Neural progenitor cell (in vitro differentiated cells): Measurements from ENCODE around the gene EHBP1. TPM values are rescaled to one million over a fixed set of nuclear protein-coding genes. Genes with fewer than 3 reads are reported as not detected.

Source experiments
- DNase-seq: peaks from one replicate; pipeline ENCODE4 v3.0.0-alpha.2; 2016; ENCODE audit warnings: low spot score
- H2AFZ ChIP-seq: fragments of 200-600 bp; sonication (generic); replicated peaks from 2 replicates; pipeline ENCODE4 v1.6.1; 2016; ENCODE audit warnings: antibody characterized with exemption
- H3F3A ChIP-seq: fragments of 200-600 bp; sonication (generic); 2 replicates; pipeline ENCODE4 v1.6.1; 2016; ENCODE audit warnings: antibody characterized with exemption, low read depth
- H3K27ac ChIP-seq: fragments of 200-600 bp; sonication (generic); 2 replicates; pipeline ENCODE4 v1.5.1; 2016; ENCODE audit warnings: mild to moderate bottlenecking
- H3K27me3 ChIP-seq: fragments of 200-600 bp; sonication (generic); 2 replicates; pipeline ENCODE4 v1.6.1; 2016; ENCODE audit warnings: mild to moderate bottlenecking, moderate library complexity
- H3K36me3 ChIP-seq: fragments of 200-600 bp; sonication (generic); 2 replicates; pipeline ENCODE4 v1.5.1; 2016
- H3K4me1 ChIP-seq: fragments of 200-600 bp; sonication (generic); 2 replicates; pipeline ENCODE4 v1.6.1; 2016; ENCODE audit warnings: mixed run types
- H3K4me2 ChIP-seq: fragments of 200-600 bp; sonication (generic); 2 replicates; pipeline ENCODE4 v1.6.1; 2016
- H3K4me3 ChIP-seq: fragments of 200-600 bp; sonication (generic); 2 replicates; pipeline ENCODE4 v1.5.1; 2016
- H3K79me2 ChIP-seq: fragments of 200-600 bp; sonication (generic); 2 replicates; pipeline ENCODE4 v1.6.1; 2016; ENCODE audit warnings: low read depth
- H3K9ac ChIP-seq: fragments of 200-600 bp; sonication (generic); 2 replicates; pipeline ENCODE4 v1.6.1; 2016
- H3K9me3 ChIP-seq: fragments of 200-600 bp; sonication (generic); 2 replicates; pipeline ENCODE4 v1.5.1; 2016; ENCODE audit warnings: low read depth
- H4K20me1 ChIP-seq: fragments of 200-600 bp; sonication (generic); 2 replicates; pipeline ENCODE4 v1.6.1; 2016; ENCODE audit warnings: low read depth
- H3K27ac Mint-ChIP-seq: 3 replicates; pipeline ENCODE4 v1.8.0; 2021; ENCODE audit warnings: mixed read lengths
- H3K27me3 Mint-ChIP-seq: 2 replicates; pipeline ENCODE4 v1.8.0; 2022; ENCODE audit warnings: low read depth, mild to moderate bottlenecking, inconsistent platforms, moderate library complexity, mixed read lengths; ENCODE audit not compliant: insufficient read depth
- H3K36me3 Mint-ChIP-seq: 3 replicates; pipeline ENCODE4 v1.8.0; 2021; ENCODE audit warnings: mixed read lengths
- H3K4me1 Mint-ChIP-seq: 3 replicates; pipeline ENCODE4 v1.8.0; 2021; ENCODE audit warnings: mixed read lengths
- H3K4me3 Mint-ChIP-seq: 3 replicates; pipeline ENCODE4 v1.8.0; 2021; ENCODE audit warnings: mild to moderate bottlenecking, moderate library complexity, mixed read lengths
- H3K9me3 Mint-ChIP-seq: 3 replicates; pipeline ENCODE4 v1.8.0; 2020; ENCODE audit warnings: mixed read lengths
- EZH2 ChIP-seq: fragments of 200-600 bp; sonication (generic); IDR thresholded peaks from 2 replicates; pipeline ENCODE4 v1.6.1; 2017; ENCODE audit warnings: antibody characterized with exemption, mild to moderate bottlenecking, moderate library complexity
- EZH2phosphoT487 ChIP-seq: fragments of 200-600 bp; sonication (generic); IDR thresholded peaks from 2 replicates; pipeline ENCODE4 v1.6.1; 2017; ENCODE audit warnings: antibody characterized with exemption
- total RNA-seq: library from RNA; depleted of rRNA; stranded (reverse); fragments of >200 nt; gene quantifications from 2 replicates; pipeline ENCODE4 v1.2.3, GENCODE V29; 2015; ENCODE audit warnings: low replicate concordance
- TF ChIP-seq, protein P1 (sequence below): fragments of 200-600 bp; sonication (generic); IDR thresholded peaks from 2 replicates; pipeline ENCODE4 v1.5.1; 2017; ENCODE audit warnings: antibody characterized with exemption, mild to moderate bottlenecking

EHBP1 gene
- total RNA-seq, 1 donor from 2014 or later: 65.8 TPM

DNA sequence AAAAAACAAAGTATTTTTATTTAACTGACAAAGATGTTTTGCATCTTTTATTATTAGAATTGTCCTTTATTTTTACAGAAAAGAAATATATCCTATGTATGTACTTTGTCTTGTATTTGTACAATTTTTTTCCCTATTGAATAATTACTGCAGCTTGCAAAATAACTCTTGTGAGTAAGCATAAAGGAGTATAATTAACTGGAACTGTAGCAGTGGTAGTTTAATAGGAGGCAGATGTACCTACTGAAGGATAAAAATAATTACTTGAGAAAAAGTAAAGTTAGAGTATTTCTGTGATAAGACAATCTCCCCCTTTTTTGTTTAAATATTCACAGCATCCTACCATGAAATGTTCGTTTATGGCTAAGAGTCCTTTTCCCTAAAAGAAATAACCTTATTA, 34.7 kb downstream of the EHBP1 start:
- H3F3A ChIP-seq: peaks cover 33% of the 10 kb centered on the region
- Mint-ChIP-seq H3K27ac (no peak overlapping the region), H3K4me1 (no peaks in the 10 kb centered on the region), H3K36me3 (no peaks in the 10 kb centered on the region), H3K9me3 (peaks cover 2% of the 10 kb centered on the region), H3K27me3 (no peaks in the 10 kb centered on the region), H3K4me3 (no peak overlapping the region)
- H3K27me3 ChIP-seq: no peaks in the 10 kb centered on the region
- no peaks in the 10 kb centered on the region for H3K9me3 ChIP-seq
- no peak overlapping the region for H3K27ac ChIP-seq
- H3K4me2 ChIP-seq: no peak overlapping the region
- DNase-seq: no peak
- H3K4me3 ChIP-seq: no peak overlapping the region
- H3K36me3 ChIP-seq: no peaks in the 10 kb centered on the region
- H2AFZ ChIP-seq: no peak overlapping the region
- peaks cover 98% of the 10 kb centered on the region for H3K79me2 ChIP-seq
- peaks cover 14% of the 10 kb centered on the region for H4K20me1 ChIP-seq
- no peak overlapping the region for H3K9ac ChIP-seq
- TF ChIP-seq EZH2 (no peak), EZH2phosphoT487 (no peak)
- TF ChIP-seq, protein P1, sequence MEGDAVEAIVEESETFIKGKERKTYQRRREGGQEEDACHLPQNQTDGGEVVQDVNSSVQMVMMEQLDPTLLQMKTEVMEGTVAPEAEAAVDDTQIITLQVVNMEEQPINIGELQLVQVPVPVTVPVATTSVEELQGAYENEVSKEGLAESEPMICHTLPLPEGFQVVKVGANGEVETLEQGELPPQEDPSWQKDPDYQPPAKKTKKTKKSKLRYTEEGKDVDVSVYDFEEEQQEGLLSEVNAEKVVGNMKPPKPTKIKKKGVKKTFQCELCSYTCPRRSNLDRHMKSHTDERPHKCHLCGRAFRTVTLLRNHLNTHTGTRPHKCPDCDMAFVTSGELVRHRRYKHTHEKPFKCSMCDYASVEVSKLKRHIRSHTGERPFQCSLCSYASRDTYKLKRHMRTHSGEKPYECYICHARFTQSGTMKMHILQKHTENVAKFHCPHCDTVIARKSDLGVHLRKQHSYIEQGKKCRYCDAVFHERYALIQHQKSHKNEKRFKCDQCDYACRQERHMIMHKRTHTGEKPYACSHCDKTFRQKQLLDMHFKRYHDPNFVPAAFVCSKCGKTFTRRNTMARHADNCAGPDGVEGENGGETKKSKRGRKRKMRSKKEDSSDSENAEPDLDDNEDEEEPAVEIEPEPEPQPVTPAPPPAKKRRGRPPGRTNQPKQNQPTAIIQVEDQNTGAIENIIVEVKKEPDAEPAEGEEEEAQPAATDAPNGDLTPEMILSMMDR: no peak
- H3K4me1 ChIP-seq: peaks cover 45% of the 10 kb centered on the region

DNA sequence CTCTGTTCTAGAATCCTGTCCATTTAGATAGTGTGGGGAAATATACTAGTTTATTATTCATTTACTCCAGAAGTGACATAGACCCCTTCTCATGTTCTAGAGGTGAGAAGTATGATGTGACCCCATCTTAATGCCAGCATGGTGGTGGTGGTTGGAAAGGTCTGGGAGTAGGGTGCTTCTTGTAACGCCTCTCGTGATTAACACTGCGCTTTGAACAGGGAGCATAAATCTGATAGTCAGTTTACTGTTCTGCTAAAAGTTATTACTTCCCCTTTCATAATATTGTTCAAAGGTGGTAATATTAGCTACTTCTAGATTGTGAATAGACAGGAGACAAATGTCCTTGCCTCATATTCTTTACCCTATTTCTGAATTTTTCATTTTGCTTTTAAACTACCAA, 35.6 kb downstream of the EHBP1 start:
- H3K4me1 ChIP-seq: peaks cover 37% of the 10 kb centered on the region
- Mint-ChIP-seq H3K4me1 (no peaks in the 10 kb centered on the region), H3K9me3 (no peaks in the 10 kb centered on the region), H3K27ac (no peak overlapping the region), H3K36me3 (no peaks in the 10 kb centered on the region), H3K27me3 (no peaks in the 10 kb centered on the region), H3K4me3 (no peak overlapping the region)
- H3K9me3 ChIP-seq: no peaks in the 10 kb centered on the region
- H4K20me1 ChIP-seq: peaks cover 14% of the 10 kb centered on the region
- H3F3A ChIP-seq: peaks cover 24% of the 10 kb centered on the region
- H3K27ac ChIP-seq: no peak overlapping the region
- TF ChIP-seq, protein P1: no peak
- TF ChIP-seq EZH2phosphoT487: no peak
- TF ChIP-seq EZH2: no peak
- no peak overlapping the region for H2AFZ ChIP-seq
- H3K9ac ChIP-seq: no peak overlapping the region
- no peak overlapping the region for H3K4me2 ChIP-seq
- H3K36me3 ChIP-seq: no peaks in the 10 kb centered on the region
- no peak for DNase-seq
- H3K27me3 ChIP-seq: no peaks in the 10 kb centered on the region
- no peak overlapping the region for H3K4me3 ChIP-seq
- H3K79me2 ChIP-seq: peaks cover 98% of the 10 kb centered on the region

DNA sequence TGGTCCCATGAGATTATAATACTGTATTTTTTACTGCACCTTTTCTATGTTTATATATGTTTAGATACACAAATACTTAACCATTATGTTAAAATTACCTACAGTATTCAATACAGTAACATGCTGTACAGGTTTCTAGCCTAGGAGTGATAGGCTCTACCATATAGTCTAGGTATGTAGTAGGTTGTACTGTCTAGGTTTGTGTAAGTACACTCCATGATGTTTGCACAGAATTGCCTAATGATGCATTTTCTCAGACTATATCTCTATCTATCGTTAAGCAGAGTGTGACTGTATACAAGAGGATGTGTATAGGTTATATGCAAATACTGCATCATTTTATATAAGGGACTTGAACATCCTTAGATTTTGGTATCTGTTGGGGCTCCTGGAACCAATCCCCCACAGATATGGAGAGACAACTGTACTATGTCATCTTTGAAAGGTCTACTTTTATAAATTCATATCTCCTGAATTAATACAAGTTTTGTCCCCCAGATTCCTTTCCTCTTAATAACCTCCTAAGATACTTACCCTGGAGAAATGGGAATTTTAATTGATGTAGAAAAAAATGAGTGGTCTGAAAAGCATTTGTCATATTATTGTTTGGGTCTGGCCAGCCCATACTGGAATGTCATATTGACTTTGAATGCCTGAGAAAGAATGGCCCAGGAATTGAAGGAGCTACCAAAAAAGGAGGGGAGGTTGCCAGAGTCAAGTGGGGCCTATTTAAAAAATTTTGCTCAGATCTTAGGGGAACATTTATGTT, 36.6 kb downstream of the EHBP1 start:
- Histone ChIP-seq H3K4me2 (no peak overlapping the region), H3K4me1 (peaks cover 32% of the 10 kb centered on the region), H3K9me3 (no peaks in the 10 kb centered on the region), H3K4me3 (no peak overlapping the region), H3K9ac (no peak overlapping the region), H2AFZ (no peak overlapping the region), H3K36me3 (no peaks in the 10 kb centered on the region), H3K27ac (no peak overlapping the region), H4K20me1 (peaks cover 6% of the 10 kb centered on the region), H3K79me2 (peaks cover 99% of the 10 kb centered on the region), H3K27me3 (no peaks in the 10 kb centered on the region), H3F3A (peaks cover 14% of the 10 kb centered on the region)
- TF ChIP-seq EZH2 (no peak), EZH2phosphoT487 (no peak)
- TF ChIP-seq, protein P1: no peak
- Mint-ChIP-seq H3K27me3 (no peaks in the 10 kb centered on the region), H3K9me3 (no peaks in the 10 kb centered on the region), H3K4me3 (no peak overlapping the region), H3K4me1 (no peaks in the 10 kb centered on the region), H3K27ac (no peak overlapping the region), H3K36me3 (peaks cover 2% of the 10 kb centered on the region)
- DNase-seq: no peak
